GM18508 (cell line): ENCODE data around the gene RIC1.
"Not testable (repeated sequence)": the region's sequence is repeated elsewhere in the genome, so short reads cannot be mapped to it uniquely, and the experiment has no call there.

Experiments used
- ATAC-seq: cut with Tn5 transposase; IDR thresholded peaks from one replicate; pipeline ENCODE4 v1.9.1; 2021; ENCODE audit warnings: moderate number of reproducible peaks; ENCODE audit not compliant: insufficient read depth, unreplicated experiment

RIC1 gene

GRCh38 chr9:5617749-5618148 is 11.2 kb upstream of the RIC1 start:
- ATAC-seq, result peak; percentile 93

- no peak for ATAC-seq
Observed at GRCh38 chr9:5620494-5620893, 8.4 kb upstream of the RIC1 start.

- ATAC-seq, result no peak
Observed at GRCh38 chr9:5621327-5621726, 7.6 kb upstream of the RIC1 start.

GRCh38 chr9:5622016-5622415 is 6.9 kb upstream of the RIC1 start:
- ATAC-seq, result no peak

- peak; percentile 22 for ATAC-seq
Observed at GRCh38 chr9:5624655-5625054, 4.3 kb upstream of the RIC1 start.

- peak; percentile 47 for ATAC-seq
Observed at GRCh38 chr9:5626727-5627634, 1.9 kb upstream of the RIC1 start.

- ATAC-seq, result not testable (repeated sequence)
Observed at GRCh38 chr9:5627686-5628085, 1.2 kb upstream of the RIC1 start.

- ATAC-seq, result no peak
Observed at GRCh38 chr9:5628183-5628529, 751 bp upstream of the RIC1 start.

GRCh38 chr9:5629312-5630080 is 589 bp downstream of the RIC1 start:
- ATAC-seq, result peak; percentile 1

- ATAC-seq, result no peak
Observed at GRCh38 chr9:5630081-5630507, 1.2 kb downstream of the RIC1 start.

GRCh38 chr9:5631026-5631425 is 2.1 kb downstream of the RIC1 start:
- ATAC-seq, result no peak

- ATAC-seq, result no peak
Observed at GRCh38 chr9:5632540-5632939, 3.6 kb downstream of the RIC1 start.

- ATAC-seq, result no peak
Observed at GRCh38 chr9:5633243-5633642, 4.3 kb downstream of the RIC1 start.

GRCh38 chr9:5635390-5635789 is 6.5 kb downstream of the RIC1 start:
- ATAC-seq, result no peak

- ATAC-seq, result no peak
Observed at GRCh38 chr9:5639816-5640215, 10.9 kb downstream of the RIC1 start.

GRCh38 chr9:5642170-5642569 is 13.3 kb downstream of the RIC1 start:
- no peak for ATAC-seq

- ATAC-seq, result no peak
Observed at GRCh38 chr9:5643005-5643624, 14.2 kb downstream of the RIC1 start.

- ATAC-seq, result no peak
Observed at GRCh38 chr9:5644501-5644900, 15.6 kb downstream of the RIC1 start.

- no peak for ATAC-seq
Observed at GRCh38 chr9:5646116-5646515, 17.2 kb downstream of the RIC1 start.

- ATAC-seq, result no peak
Observed at GRCh38 chr9:5650356-5651105, 21.6 kb downstream of the RIC1 start.
